HG03103 (cell line): ENCODE data around the gene FAM120AOS.

Experiments
- ATAC-seq: cut with Tn5 transposase; IDR thresholded peaks from one replicate; pipeline ENCODE4 v1.9.1; 2021; ENCODE audit warnings: low read depth; ENCODE audit not compliant: unreplicated experiment

The FAM120AOS gene

GRCh38 chr9:93397661-93398373, 55.6 kb downstream of the FAM120AOS start:
- no peak for ATAC-seq
